ENCODE measurements around the gene LRRC15.

The LRRC15 gene

GRCh38 chr3:194321693-194322640 is 47.6 kb downstream of the LRRC15 start:
- H3K36me3 ChIP-seq (ENCODE audit: control insufficient read depth in 4 of 4, insufficient read depth in 4 of 4, low read length in 3 of 4): no peaks in the 10 kb centered on the region
- 94% methylated on average over 19 of the region's 26 CpGs for WGBS (ENCODE audit: insufficient coverage)
- CTCF ChIA-PET: interaction anchor here (0.8 to 0.9 kb wide), 2 partner anchors 529 to 536 kb away, joined by 3 to 4 read pairs; no protein-coding TSS in a partner anchor
- DNase-seq: no peak
- no peak overlapping the region for H3K27ac ChIP-seq (ENCODE audit: insufficient read depth in 1 of 2, low read depth in 1 of 2, low read length in 2 of 2, poor library complexity in 1 of 2, severe bottlenecking in 2 of 2)
- peaks cover 2 to 21% (median 15%) of the 10 kb centered on the region in 5 experiments for H3K9me3 ChIP-seq (ENCODE audit: control extremely low read depth in 1 of 5, control insufficient read depth in 4 of 5, insufficient read depth in 2 of 5, low read depth in 1 of 5, low read length in 4 of 5)
- peaks cover 0 to 19% (median 11%) of the 10 kb centered on the region in 4 experiments for H3K4me1 ChIP-seq (ENCODE audit: control extremely low read depth in 1 of 4, control insufficient read depth in 4 of 4, insufficient read depth in 4 of 4, low read length in 3 of 4)
- POLR2A ChIA-PET: no interaction called here
- peaks cover 0 to 5% (median 0%) of the 10 kb centered on the region in 5 experiments for H3K27me3 ChIP-seq (replicated peaks in 2 of 5; ENCODE audit: control insufficient read depth in 4 of 5, insufficient read depth in 5 of 5, low read length in 4 of 5)
- H3K4me3 ChIP-seq (ENCODE audit: control insufficient read depth in 1 of 7, extremely low read depth in 1 of 7, insufficient read depth in 4 of 7, low read depth in 2 of 7, low read length in 6 of 7): no peak overlapping the region

- POLR2A ChIA-PET: no interaction called here
- H3K27ac ChIP-seq (ENCODE audit: insufficient read depth in 1 of 2, low read depth in 1 of 2, low read length in 2 of 2, poor library complexity in 1 of 2, severe bottlenecking in 2 of 2): no peak overlapping the region
- H3K9me3 ChIP-seq (ENCODE audit: control extremely low read depth in 1 of 5, control insufficient read depth in 4 of 5, insufficient read depth in 2 of 5, low read depth in 1 of 5, low read length in 4 of 5): peaks cover 2 to 21% (median 15%) of the 10 kb centered on the region in 5 experiments
- H3K4me3 ChIP-seq (ENCODE audit: control insufficient read depth in 1 of 7, extremely low read depth in 1 of 7, insufficient read depth in 4 of 7, low read depth in 2 of 7, low read length in 6 of 7): no peak overlapping the region
- CTCF ChIA-PET: interaction anchor here (1.2 kb wide), 1 partner anchor 11 kb away, joined by 5 read pairs; no protein-coding TSS in a partner anchor
- WGBS (ENCODE audit: insufficient coverage): 91% methylated on average over 6 of the region's 10 CpGs
- peaks cover 0 to 16% (median 2%) of the 10 kb centered on the region in 5 experiments for H3K27me3 ChIP-seq (replicated peaks in 2 of 5; ENCODE audit: control insufficient read depth in 4 of 5, insufficient read depth in 5 of 5, low read length in 4 of 5)
- peaks cover 0 to 26% (median 15%) of the 10 kb centered on the region in 4 experiments for H3K4me1 ChIP-seq (ENCODE audit: control extremely low read depth in 1 of 4, control insufficient read depth in 4 of 4, insufficient read depth in 4 of 4, low read length in 3 of 4)
- no peak for DNase-seq
- no peaks in the 10 kb centered on the region for H3K36me3 ChIP-seq (ENCODE audit: control insufficient read depth in 4 of 4, insufficient read depth in 4 of 4, low read length in 3 of 4)
These were observed 48.7 kb downstream of the LRRC15 start for GRCh38 chr3:194320744-194321243.

GRCh38 chr3:194320100-194320499 is 49.4 kb downstream of the LRRC15 start:
- 95% methylated on average over 4 of the region's 5 CpGs for WGBS (ENCODE audit: insufficient coverage)
- peaks cover 0 to 17% (median 2%) of the 10 kb centered on the region in 5 experiments for H3K27me3 ChIP-seq (replicated peaks in 2 of 5; ENCODE audit: control insufficient read depth in 4 of 5, insufficient read depth in 5 of 5, low read length in 4 of 5)
- peaks cover 1 to 32% (median 21%) of the 10 kb centered on the region in 4 experiments for H3K4me1 ChIP-seq (ENCODE audit: control extremely low read depth in 1 of 4, control insufficient read depth in 4 of 4, insufficient read depth in 4 of 4, low read length in 3 of 4)
- DNase-seq: no peak
- no peaks in the 10 kb centered on the region for H3K36me3 ChIP-seq (ENCODE audit: control insufficient read depth in 4 of 4, insufficient read depth in 4 of 4, low read length in 3 of 4)
- CTCF ChIA-PET: interaction anchor here (1.2 to 1.8 kb wide), 2 partner anchors 10 to 182 kb away, joined by 3 to 5 read pairs; no protein-coding TSS in a partner anchor
- no peak overlapping the region for H3K4me3 ChIP-seq (ENCODE audit: control insufficient read depth in 1 of 7, extremely low read depth in 1 of 7, insufficient read depth in 4 of 7, low read depth in 2 of 7, low read length in 6 of 7)
- peaks cover 2 to 21% (median 15%) of the 10 kb centered on the region in 5 experiments for H3K9me3 ChIP-seq (ENCODE audit: control extremely low read depth in 1 of 5, control insufficient read depth in 4 of 5, insufficient read depth in 2 of 5, low read depth in 1 of 5, low read length in 4 of 5)
- POLR2A ChIA-PET: no interaction called here
- no peak overlapping the region for H3K27ac ChIP-seq (ENCODE audit: insufficient read depth in 1 of 2, low read depth in 1 of 2, low read length in 2 of 2, poor library complexity in 1 of 2, severe bottlenecking in 2 of 2)

- WGBS (ENCODE audit: insufficient coverage): 98% methylated on average over 3 of the region's 3 CpGs
- peaks cover 2 to 21% (median 15%) of the 10 kb centered on the region in 5 experiments for H3K9me3 ChIP-seq (ENCODE audit: control extremely low read depth in 1 of 5, control insufficient read depth in 4 of 5, insufficient read depth in 2 of 5, low read depth in 1 of 5, low read length in 4 of 5)
- peaks cover 0 to 20% (median 2%) of the 10 kb centered on the region in 5 experiments for H3K27me3 ChIP-seq (replicated peaks in 2 of 5; ENCODE audit: control insufficient read depth in 4 of 5, insufficient read depth in 5 of 5, low read length in 4 of 5)
- no peak overlapping the region for H3K27ac ChIP-seq (ENCODE audit: insufficient read depth in 1 of 2, low read depth in 1 of 2, low read length in 2 of 2, poor library complexity in 1 of 2, severe bottlenecking in 2 of 2)
- no peak for DNase-seq
- ChIA-PET CTCF (interaction anchor here (0.7 to 1.8 kb wide), 4 partner anchors 10 to 526 kb away, joined by 3 to 5 read pairs (median 3); no protein-coding TSS in a partner anchor), POLR2A (no interaction called here)
- H3K4me3 ChIP-seq (ENCODE audit: control insufficient read depth in 1 of 7, extremely low read depth in 1 of 7, insufficient read depth in 4 of 7, low read depth in 2 of 7, low read length in 6 of 7): no peak overlapping the region
- peaks cover 2 to 37% (median 17%) of the 10 kb centered on the region in 4 experiments for H3K4me1 ChIP-seq (ENCODE audit: control extremely low read depth in 1 of 4, control insufficient read depth in 4 of 4, insufficient read depth in 4 of 4, low read length in 3 of 4)
- H3K36me3 ChIP-seq (ENCODE audit: control insufficient read depth in 4 of 4, insufficient read depth in 4 of 4, low read length in 3 of 4): no peaks in the 10 kb centered on the region
These were observed 50.9 kb downstream of the LRRC15 start for GRCh38 chr3:194318511-194319161.

GRCh38 chr3:194316918-194317317 is 52.6 kb downstream of the LRRC15 start:
- H3K9me3 ChIP-seq (ENCODE audit: control extremely low read depth in 1 of 5, control insufficient read depth in 4 of 5, insufficient read depth in 2 of 5, low read depth in 1 of 5, low read length in 4 of 5): peaks cover 2 to 21% (median 15%) of the 10 kb centered on the region in 5 experiments
- no peaks in the 10 kb centered on the region for H3K36me3 ChIP-seq (ENCODE audit: control insufficient read depth in 4 of 4, insufficient read depth in 4 of 4, low read length in 3 of 4)
- no peak overlapping the region for H3K27ac ChIP-seq (ENCODE audit: insufficient read depth in 1 of 2, low read depth in 1 of 2, low read length in 2 of 2, poor library complexity in 1 of 2, severe bottlenecking in 2 of 2)
- peaks cover 2 to 45% (median 32%) of the 10 kb centered on the region in 4 experiments for H3K4me1 ChIP-seq (ENCODE audit: control extremely low read depth in 1 of 4, control insufficient read depth in 4 of 4, insufficient read depth in 4 of 4, low read length in 3 of 4)
- no peak overlapping the region for H3K4me3 ChIP-seq (ENCODE audit: control insufficient read depth in 1 of 7, extremely low read depth in 1 of 7, insufficient read depth in 4 of 7, low read depth in 2 of 7, low read length in 6 of 7)
- no peak for DNase-seq
- ChIA-PET POLR2A (no interaction called here), CTCF (interaction anchor here (0.9 to 6.2 kb wide), 14 partner anchors 8 to 653 kb away, joined by 3 to 55 read pairs (median 6); partner anchors contain the start of gene HES1)
- 88% methylated on average over 1 of the region's 6 CpGs for WGBS (ENCODE audit: insufficient coverage)
- H3K27me3 ChIP-seq (replicated peaks in 2 of 5; ENCODE audit: control insufficient read depth in 4 of 5, insufficient read depth in 5 of 5, low read length in 4 of 5): peaks cover 0 to 22% (median 2%) of the 10 kb centered on the region in 5 experiments

GRCh38 chr3:194315965-194316361 is 53.6 kb downstream of the LRRC15 start:
- DNase-seq: no peak
- peaks cover 2 to 48% (median 34%) of the 10 kb centered on the region in 4 experiments for H3K4me1 ChIP-seq (ENCODE audit: control extremely low read depth in 1 of 4, control insufficient read depth in 4 of 4, insufficient read depth in 4 of 4, low read length in 3 of 4)
- H3K4me3 ChIP-seq (ENCODE audit: control insufficient read depth in 1 of 7, extremely low read depth in 1 of 7, insufficient read depth in 4 of 7, low read depth in 2 of 7, low read length in 6 of 7): peak overlapping the region in 2 of 7 experiments; percentile 65 to 73
- POLR2A ChIA-PET: interaction anchor here (1.0 to 1.7 kb wide), 4 partner anchors 9 to 180 kb away, joined by 3 to 11 read pairs (median 4); partner anchors contain the start of gene HES1
- no peaks in the 10 kb centered on the region for H3K36me3 ChIP-seq (ENCODE audit: control insufficient read depth in 4 of 4, insufficient read depth in 4 of 4, low read length in 3 of 4)
- H3K9me3 ChIP-seq (ENCODE audit: control extremely low read depth in 1 of 5, control insufficient read depth in 4 of 5, insufficient read depth in 2 of 5, low read depth in 1 of 5, low read length in 4 of 5): peaks cover 2 to 21% (median 15%) of the 10 kb centered on the region in 5 experiments
- H3K27ac ChIP-seq (ENCODE audit: insufficient read depth in 1 of 2, low read depth in 1 of 2, low read length in 2 of 2, poor library complexity in 1 of 2, severe bottlenecking in 2 of 2): no peak overlapping the region
- WGBS (ENCODE audit: insufficient coverage): 14% methylated on average over 14 of the region's 17 CpGs
- peaks cover 0 to 20% (median 2%) of the 10 kb centered on the region in 5 experiments for H3K27me3 ChIP-seq (replicated peaks in 2 of 5; ENCODE audit: control insufficient read depth in 4 of 5, insufficient read depth in 5 of 5, low read length in 4 of 5)
- CTCF ChIA-PET: interaction anchor here (0.6 to 6.2 kb wide), 44 partner anchors 10 to 656 kb away, joined by 3 to 55 read pairs (median 4); partner anchors contain the start of gene HES1
